Measurements from ENCODE around the gene FAP.
A peak's percentile ranks its signal among the peaks of the same experiment; 100 is the strongest.

FAP gene

GRCh38 chr2:162188451-162188850 lies 54.8 kb downstream of the FAP start:
- DNase-seq = no peak

- no peak for DNase-seq
Measured at GRCh38 chr2:162185541-162186232, 57.6 kb downstream of the FAP start.

GRCh38 chr2:162184821-162185450 lies 58.3 kb downstream of the FAP start:
- no peak for DNase-seq

GRCh38 chr2:162184359-162184758 lies 58.9 kb downstream of the FAP start:
- DNase-seq = no peak

- no peak for DNase-seq
Measured at GRCh38 chr2:162182395-162182794, 60.9 kb downstream of the FAP start.

GRCh38 chr2:162177301-162177700 lies 65.9 kb downstream of the FAP start:
- no peak for DNase-seq

GRCh38 chr2:162175714-162176113 lies 67.5 kb downstream of the FAP start:
- no peak for DNase-seq

GRCh38 chr2:162174746-162175145 lies 68.5 kb downstream of the FAP start:
- no peak for DNase-seq

- no peak for DNase-seq
Measured at GRCh38 chr2:162172802-162173370, 70.4 kb downstream of the FAP start.

GRCh38 chr2:162166745-162167144 lies 76.5 kb downstream of the FAP start:
- no peak for DNase-seq

GRCh38 chr2:162166174-162166573 lies 77.1 kb downstream of the FAP start:
- no peak for DNase-seq

GRCh38 chr2:162164802-162165201 lies 78.4 kb downstream of the FAP start:
- no peak for DNase-seq

GRCh38 chr2:162159446-162159845 lies 83.8 kb downstream of the FAP start:
- DNase-seq = no peak

GRCh38 chr2:162156149-162156548 lies 87.1 kb downstream of the FAP start:
- DNase-seq = no peak

- no peak for DNase-seq
Measured at GRCh38 chr2:162155093-162155492, 88.2 kb downstream of the FAP start.

GRCh38 chr2:162153608-162154224 lies 89.5 kb downstream of the FAP start:
- DNase-seq = peak in 23 of 56 donors; percentile 0 to 72 (median 13)

GRCh38 chr2:162152147-162152546 lies 91.1 kb downstream of the FAP start, which contains the start of gene GCG:
Gene GCG (minus strand): TSS chr2:162152247. CDS start chr2:162149178, 3,069 bp downstream.
- no peak for DNase-seq

- no peak for DNase-seq
Measured at GRCh38 chr2:162149940-162150339, 93.3 kb downstream of the FAP start.

GRCh38 chr2:162149466-162149865 lies 93.8 kb downstream of the FAP start:
- no peak for DNase-seq

GRCh38 chr2:162148956-162149355 lies 94.3 kb downstream of the FAP start:
- no peak for DNase-seq

GRCh38 chr2:162143969-162144368 lies 99.3 kb downstream of the FAP start:
- DNase-seq = no peak

- no peak for DNase-seq
Measured at GRCh38 chr2:162138310-162138709, 104.9 kb downstream of the FAP start.

Measured in nucleus accumbens (tissue), 56 donors.